GM12875 (cell line): Measurements from ENCODE around the gene LCLAT1.
A peak's percentile ranks its signal among the peaks of the same experiment; 100 is the strongest.

Experiments used
- H3K4me3 ChIP-seq: one replicate; pipeline ENCODE4 v1.5.1; 2011; ENCODE audit warnings: low read depth, low read length, control low read depth
- TF ChIP-seq, protein P1 (sequence below): IDR thresholded peaks from 2 replicates; pipeline ENCODE4 v1.5.1; 2011; ENCODE audit warnings: low read depth, mild to moderate bottlenecking, control low read depth, inconsistent platforms, low read length, moderate library complexity, borderline replicate concordance; ENCODE audit not compliant: insufficient read depth

The LCLAT1 gene

DNA sequence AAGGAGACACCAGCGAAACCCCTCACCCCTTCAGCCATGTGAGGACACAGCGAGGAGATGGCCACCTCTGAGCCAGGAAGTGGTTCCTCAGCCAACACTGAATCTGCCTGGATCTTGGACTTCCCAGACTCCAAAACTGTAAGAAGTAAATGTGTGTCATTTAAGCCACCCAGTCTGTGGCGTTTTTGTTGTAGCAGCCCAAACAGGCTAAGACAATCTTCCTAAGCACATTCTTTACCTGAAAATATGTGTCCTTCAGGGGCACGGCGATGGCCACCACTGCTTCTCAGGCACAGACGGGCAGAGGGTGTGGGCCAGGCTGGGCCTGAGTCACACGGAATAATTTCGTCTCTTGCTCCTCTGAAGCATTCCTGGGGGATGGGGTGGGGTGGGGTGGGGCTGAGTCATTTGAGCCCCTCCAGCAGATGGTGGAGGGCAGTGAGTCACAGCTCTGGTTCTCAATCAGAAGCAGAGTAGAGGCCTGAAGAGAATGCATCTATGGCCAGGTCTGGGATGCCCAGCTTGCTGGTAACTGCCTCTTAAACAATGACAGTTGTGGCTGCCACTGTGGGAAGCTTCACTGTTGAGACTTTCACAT, 217.8 kb downstream of the LCLAT1 start:
- no peak overlapping the region for H3K4me3 ChIP-seq
- TF ChIP-seq, protein P1, sequence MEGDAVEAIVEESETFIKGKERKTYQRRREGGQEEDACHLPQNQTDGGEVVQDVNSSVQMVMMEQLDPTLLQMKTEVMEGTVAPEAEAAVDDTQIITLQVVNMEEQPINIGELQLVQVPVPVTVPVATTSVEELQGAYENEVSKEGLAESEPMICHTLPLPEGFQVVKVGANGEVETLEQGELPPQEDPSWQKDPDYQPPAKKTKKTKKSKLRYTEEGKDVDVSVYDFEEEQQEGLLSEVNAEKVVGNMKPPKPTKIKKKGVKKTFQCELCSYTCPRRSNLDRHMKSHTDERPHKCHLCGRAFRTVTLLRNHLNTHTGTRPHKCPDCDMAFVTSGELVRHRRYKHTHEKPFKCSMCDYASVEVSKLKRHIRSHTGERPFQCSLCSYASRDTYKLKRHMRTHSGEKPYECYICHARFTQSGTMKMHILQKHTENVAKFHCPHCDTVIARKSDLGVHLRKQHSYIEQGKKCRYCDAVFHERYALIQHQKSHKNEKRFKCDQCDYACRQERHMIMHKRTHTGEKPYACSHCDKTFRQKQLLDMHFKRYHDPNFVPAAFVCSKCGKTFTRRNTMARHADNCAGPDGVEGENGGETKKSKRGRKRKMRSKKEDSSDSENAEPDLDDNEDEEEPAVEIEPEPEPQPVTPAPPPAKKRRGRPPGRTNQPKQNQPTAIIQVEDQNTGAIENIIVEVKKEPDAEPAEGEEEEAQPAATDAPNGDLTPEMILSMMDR: no peak

DNA sequence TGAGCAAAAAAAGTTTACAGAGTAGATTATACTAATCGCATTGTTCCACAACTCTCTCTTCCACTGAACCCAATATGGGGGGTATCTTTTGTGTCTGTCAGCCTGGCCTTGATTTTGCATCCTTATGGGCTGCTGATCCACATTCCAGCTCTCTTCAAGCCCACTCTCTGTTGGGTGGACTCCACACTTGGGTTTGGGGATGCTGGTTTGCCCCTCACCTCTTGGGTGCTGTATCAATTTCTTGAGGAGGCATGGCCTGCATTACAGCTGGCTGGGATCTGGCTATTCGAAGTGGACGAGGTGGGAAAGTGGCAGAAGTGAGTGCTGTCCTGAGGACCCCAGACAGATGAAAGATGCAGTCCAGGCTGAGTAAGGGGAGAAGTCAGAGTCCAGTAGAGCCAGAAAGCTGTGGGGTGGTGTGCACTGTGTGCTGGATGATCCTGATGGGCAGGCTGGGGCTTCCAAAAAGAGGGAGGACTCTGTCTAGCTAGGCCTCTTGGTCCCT, 218.8 kb downstream of the LCLAT1 start:
- no peak overlapping the region for H3K4me3 ChIP-seq
- TF ChIP-seq, protein P1: no peak

- TF ChIP-seq, protein P1: no peak
- no peak overlapping the region for H3K4me3 ChIP-seq
Observed at GRCh38 chr2:30666266-30666874, 219.3 kb downstream of the LCLAT1 start.

DNA sequence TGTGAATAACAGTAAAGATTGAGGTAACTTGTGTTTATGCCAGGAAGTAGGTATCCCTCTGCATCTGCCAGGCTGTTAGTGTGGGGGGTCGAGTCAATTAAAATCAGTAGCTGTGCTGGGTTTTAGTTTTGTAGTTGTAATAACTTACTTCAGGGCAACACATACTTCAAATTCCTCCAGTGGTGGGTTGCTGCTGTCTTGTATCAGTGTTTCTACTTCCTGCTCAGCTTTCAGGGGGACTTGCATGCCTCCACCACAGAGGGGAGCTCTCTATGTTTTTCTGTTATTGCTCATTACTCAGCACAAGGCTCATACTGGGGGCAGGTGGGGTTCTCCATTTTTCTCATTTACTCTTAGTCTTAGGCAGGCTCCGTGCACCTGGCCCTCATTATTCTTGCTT, 223.4 kb downstream of the LCLAT1 start:
- TF ChIP-seq, protein P1: 0 out of 2 replicates have a peak, but pooled peaks have one; percentile 3
- H3K4me3 ChIP-seq: no peak overlapping the region

DNA sequence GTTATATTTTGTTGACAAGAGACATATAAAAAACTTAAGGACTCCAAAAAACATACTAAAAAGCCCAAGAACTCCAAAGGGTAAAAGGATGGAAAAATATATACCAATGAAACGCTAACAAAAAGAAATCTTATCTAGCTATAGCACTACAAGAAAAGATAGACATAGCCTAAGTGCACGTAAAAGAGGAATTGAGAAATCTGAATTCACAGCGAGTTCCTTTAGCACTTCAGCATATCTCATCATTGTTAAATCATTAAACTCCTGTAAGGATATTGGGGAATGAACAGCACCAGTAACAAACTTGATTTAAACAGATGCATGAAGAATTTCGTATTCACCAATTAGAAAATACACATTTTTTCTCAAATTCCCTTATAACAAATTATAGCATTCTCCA, 226.1 kb downstream of the LCLAT1 start:
- no peak overlapping the region for H3K4me3 ChIP-seq
- TF ChIP-seq, protein P1: no peak

DNA sequence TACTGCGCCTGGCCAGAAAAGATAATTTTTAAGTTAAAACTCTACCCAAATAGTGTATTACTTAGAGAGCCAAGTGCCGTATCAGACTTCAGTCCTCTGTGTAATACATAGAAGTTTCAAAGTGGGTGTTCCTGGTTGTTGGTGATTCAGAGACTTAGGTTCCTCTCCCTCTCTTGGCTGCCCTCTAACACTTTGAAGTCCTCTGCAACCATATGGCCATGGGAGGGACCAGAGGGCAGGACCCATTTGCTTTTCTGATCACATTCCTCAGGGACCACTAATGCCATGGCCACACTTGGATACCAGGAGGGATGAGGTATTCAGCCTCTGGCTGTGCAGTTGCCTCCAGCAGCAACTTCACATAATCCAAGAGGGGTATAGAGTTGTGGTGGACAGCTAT, 228.7 kb downstream of the LCLAT1 start:
- H3K4me3 ChIP-seq: no peak overlapping the region
- TF ChIP-seq, protein P1: no peak

- H3K4me3 ChIP-seq: no peak overlapping the region
- TF ChIP-seq, protein P1: no peak
Observed at GRCh38 chr2:30677231-30677630, 230.2 kb downstream of the LCLAT1 start.
